Aortic smooth muscle cell (primary cell): ENCODE results near the gene FGF18. TPM values are rescaled to one million over a fixed set of nuclear protein-coding genes. Genes with fewer than 3 reads are reported as not detected.

Experiments used
- total RNA-seq: library from RNA; depleted of rRNA; stranded (reverse); fragments of >200 nt; gene quantifications from 2 replicates; pipeline ENCODE4 v1.2.3, GENCODE V29; 2014

Gene FGF18, protein sequence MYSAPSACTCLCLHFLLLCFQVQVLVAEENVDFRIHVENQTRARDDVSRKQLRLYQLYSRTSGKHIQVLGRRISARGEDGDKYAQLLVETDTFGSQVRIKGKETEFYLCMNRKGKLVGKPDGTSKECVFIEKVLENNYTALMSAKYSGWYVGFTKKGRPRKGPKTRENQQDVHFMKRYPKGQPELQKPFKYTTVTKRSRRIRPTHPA
- under 0.01 and 0.12 TPM in 2 replicates for total RNA-seq

DNA sequence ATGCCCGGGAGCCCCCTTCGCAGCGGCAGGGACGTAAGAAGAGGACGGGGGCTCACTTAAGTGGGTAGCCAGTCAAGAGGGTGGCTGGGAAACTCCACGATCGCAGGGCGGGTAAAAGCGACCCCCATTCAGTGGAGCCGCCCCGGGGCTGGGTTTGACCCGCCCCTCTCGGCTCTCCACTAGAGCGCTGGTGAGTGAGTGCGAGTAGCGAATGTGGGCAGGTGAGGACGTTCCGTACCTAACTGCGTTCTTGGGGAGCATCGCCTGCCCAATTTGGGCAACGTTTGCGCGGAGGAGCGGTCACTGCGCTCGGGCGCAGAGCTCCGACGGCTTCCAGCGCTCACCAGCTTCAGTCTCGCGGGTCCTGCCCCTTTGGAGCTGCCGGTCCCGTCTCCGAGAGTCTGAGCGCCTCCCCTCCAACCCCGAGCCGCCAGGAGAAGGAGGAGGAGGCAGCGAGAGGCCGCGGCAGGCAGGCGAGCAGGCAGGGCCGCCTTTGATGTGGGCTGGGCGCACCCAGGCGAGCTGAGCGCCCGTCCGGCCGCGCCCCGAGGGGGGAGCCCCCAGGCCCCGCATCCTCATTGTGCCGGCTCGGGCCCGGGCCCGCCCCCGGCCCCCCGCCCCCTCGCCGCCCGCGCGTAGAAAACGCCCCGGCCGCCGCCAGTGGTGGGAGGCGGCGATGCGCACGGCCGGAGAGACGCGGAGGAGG lies at the start of gene FGF18:
Gene FGF18 (plus strand): TSS at position 666 of the 706 bp plus-strand sequence. CDS start 553 bp downstream, outside the sequence.

DNA sequence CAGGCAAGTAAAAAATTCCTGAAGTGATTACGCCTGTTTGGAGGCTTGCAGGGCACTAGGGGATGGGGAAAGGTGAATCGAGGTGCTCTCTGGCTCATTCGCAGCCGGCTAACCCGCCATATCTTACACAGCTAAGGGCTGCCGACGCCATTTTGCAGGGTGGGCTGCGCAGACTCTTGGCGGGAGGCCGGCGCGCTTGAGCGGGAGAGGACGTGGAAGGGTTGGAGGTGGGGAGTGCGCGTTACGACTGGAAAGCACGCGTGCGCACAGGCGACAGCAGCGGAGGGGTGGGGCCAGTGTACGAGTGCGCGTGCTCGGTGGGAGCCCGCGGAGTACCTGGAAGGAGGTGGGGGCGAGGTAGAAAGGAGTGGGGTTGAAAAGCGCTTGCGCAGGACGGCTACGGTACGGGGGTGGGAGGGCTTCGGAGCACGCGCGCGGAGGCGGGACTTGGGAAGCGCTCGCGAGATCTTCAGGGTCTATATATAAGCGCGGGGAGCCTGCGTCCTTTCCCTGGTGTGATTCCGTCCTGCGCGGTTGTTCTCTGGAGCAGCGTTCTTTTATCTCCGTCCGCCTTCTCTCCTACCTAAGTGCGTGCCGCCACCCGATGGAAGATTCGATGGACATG lies 32.0 kb upstream of the FGF18 start, which contains the start of gene NPM1:
Gene NPM1 (plus strand): TSS at position 505 of the 625 bp plus-strand sequence. CDS start 100 bp downstream, at position 605.

Other genes with a start within 250 kb of the FGF18 start
- not detected in 2 replicates for gene TLX3, start 110.4 kb upstream of the FGF18 start, total RNA-seq
- 1,065 and 1,285 TPM in 2 replicates for gene NPM1, start 31.8 kb upstream of the FGF18 start, total RNA-seq